DND-41 (cell line): ENCODE data around the gene VDAC2.

ENCODE experiments used
- ATAC-seq: fragments of 200-7000 bp; cut with Tn5 transposase; 3 replicates; pipeline ENCODE4 v1.9.1; 2021; ENCODE audit warnings: low read depth; ENCODE audit not compliant: insufficient read depth
- DNase-seq: peaks from one replicate; pipeline ENCODE4 v3.0.0-alpha.2; 2020
- H2AFZ ChIP-seq: 2 replicates; pipeline ENCODE4 v1.6.0; 2012; ENCODE audit warnings: low read depth, low read length
- H3K27ac ChIP-seq: 2 replicates; pipeline ENCODE4 v1.5.1; 2012; ENCODE audit warnings: low read length, inconsistent platforms
- H3K27me3 ChIP-seq: fragments of 200-600 bp; sonication (generic); 2 replicates; pipeline ENCODE4 v1.6.0; 2012; ENCODE audit warnings: low read length, mild to moderate bottlenecking, inconsistent platforms; ENCODE audit not compliant: insufficient read depth, poor library complexity
- H3K36me3 ChIP-seq: 2 replicates; pipeline ENCODE4 v1.5.1; 2012; ENCODE audit warnings: low read length, inconsistent platforms; ENCODE audit not compliant: insufficient read depth
- H3K4me1 ChIP-seq: 2 replicates; pipeline ENCODE4 v1.5.1; 2012; ENCODE audit warnings: mild to moderate bottlenecking, low read length; ENCODE audit not compliant: insufficient read depth
- H3K4me2 ChIP-seq: 2 replicates; pipeline ENCODE4 v1.6.0; 2012; ENCODE audit warnings: mild to moderate bottlenecking, moderate library complexity, low read length, inconsistent platforms; ENCODE audit not compliant: insufficient read depth
- H3K4me3 ChIP-seq, 2 experiments: fragments of 200-600 bp in 1 of 2; shearing (Covaris generic) in 1 of 2; 2 replicates each; pipeline ENCODE4 v1.5.1; 2012 to 2016; ENCODE audit warnings: inconsistent platforms in 2 of 2, low read length in 2 of 2, mild to moderate bottlenecking in 2 of 2, low read depth in 1 of 2, moderate library complexity in 1 of 2
- H3K79me2 ChIP-seq: 2 replicates; pipeline ENCODE4 v1.6.0; 2012; ENCODE audit warnings: low read length, inconsistent platforms; ENCODE audit not compliant: insufficient read depth
- H3K9ac ChIP-seq: 2 replicates; pipeline ENCODE4 v1.6.0; 2012; ENCODE audit warnings: low read depth, mild to moderate bottlenecking, inconsistent platforms, low read length, moderate library complexity
- H3K9me3 ChIP-seq: 2 replicates; pipeline ENCODE4 v1.5.1; 2012; ENCODE audit warnings: low read length, moderate library complexity, mild to moderate bottlenecking, inconsistent platforms; ENCODE audit not compliant: insufficient read depth, severe bottlenecking
- H4K20me1 ChIP-seq: 2 replicates; pipeline ENCODE4 v1.6.0; 2012; ENCODE audit warnings: low read length; ENCODE audit not compliant: insufficient read depth
- EZH2 ChIP-seq: IDR thresholded peaks from 3 replicates; pipeline ENCODE4 v1.6.1; 2012; ENCODE audit warnings: borderline replicate concordance, low read depth, mild to moderate bottlenecking, moderate library complexity, low read length, inconsistent platforms; ENCODE audit not compliant: severe bottlenecking
- TF ChIP-seq, protein P1 (sequence below): IDR thresholded peaks from 2 replicates; pipeline ENCODE4 v1.5.1; 2012; ENCODE audit warnings: borderline replicate concordance, low read length, moderate library complexity, mild to moderate bottlenecking; ENCODE audit not compliant: poor library complexity, severe bottlenecking; ENCODE audit errors: extremely low read depth

The VDAC2 gene

DNA sequence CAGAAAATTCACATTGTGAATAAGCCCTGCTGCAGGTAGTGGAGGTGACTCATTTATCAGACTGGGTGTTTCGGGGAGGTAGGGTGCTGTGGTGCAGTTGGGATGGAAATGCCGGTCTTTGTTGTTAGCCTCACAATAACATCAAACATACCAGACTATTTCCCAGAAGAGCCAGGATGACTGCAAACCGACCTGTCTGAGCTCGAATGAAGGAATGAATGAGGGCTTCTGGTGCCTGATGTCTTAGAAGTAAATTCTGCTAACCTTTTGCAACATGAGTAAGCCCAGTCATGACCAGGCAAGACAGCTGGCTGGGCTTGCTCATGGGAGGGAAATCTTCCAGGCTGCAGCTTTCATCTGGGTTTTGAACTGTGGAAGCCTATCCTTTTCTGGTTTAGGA, 2.4 kb upstream of the VDAC2 start:
- Histone ChIP-seq H3K27ac (no peak overlapping the region), H3K4me3 (no peak overlapping the region), H3K9me3 (no peaks in the 10 kb centered on the region), H3K36me3 (peaks cover 16% of the 10 kb centered on the region), H2AFZ (no peak overlapping the region), H4K20me1 (peaks cover 15% of the 10 kb centered on the region; the same call in 1 of the 2 replicates), H3K4me2 (no peak overlapping the region), H3K27me3 (no peaks in the 10 kb centered on the region), H3K79me2 (peaks cover 28% of the 10 kb centered on the region), H3K4me1 (peaks cover 28% of the 10 kb centered on the region), H3K9ac (no peak overlapping the region)
- TF ChIP-seq, protein P1, sequence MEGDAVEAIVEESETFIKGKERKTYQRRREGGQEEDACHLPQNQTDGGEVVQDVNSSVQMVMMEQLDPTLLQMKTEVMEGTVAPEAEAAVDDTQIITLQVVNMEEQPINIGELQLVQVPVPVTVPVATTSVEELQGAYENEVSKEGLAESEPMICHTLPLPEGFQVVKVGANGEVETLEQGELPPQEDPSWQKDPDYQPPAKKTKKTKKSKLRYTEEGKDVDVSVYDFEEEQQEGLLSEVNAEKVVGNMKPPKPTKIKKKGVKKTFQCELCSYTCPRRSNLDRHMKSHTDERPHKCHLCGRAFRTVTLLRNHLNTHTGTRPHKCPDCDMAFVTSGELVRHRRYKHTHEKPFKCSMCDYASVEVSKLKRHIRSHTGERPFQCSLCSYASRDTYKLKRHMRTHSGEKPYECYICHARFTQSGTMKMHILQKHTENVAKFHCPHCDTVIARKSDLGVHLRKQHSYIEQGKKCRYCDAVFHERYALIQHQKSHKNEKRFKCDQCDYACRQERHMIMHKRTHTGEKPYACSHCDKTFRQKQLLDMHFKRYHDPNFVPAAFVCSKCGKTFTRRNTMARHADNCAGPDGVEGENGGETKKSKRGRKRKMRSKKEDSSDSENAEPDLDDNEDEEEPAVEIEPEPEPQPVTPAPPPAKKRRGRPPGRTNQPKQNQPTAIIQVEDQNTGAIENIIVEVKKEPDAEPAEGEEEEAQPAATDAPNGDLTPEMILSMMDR, result no peak
- TF ChIP-seq EZH2, result no peak
- ATAC-seq, result no peak
- no peak for DNase-seq

DNA sequence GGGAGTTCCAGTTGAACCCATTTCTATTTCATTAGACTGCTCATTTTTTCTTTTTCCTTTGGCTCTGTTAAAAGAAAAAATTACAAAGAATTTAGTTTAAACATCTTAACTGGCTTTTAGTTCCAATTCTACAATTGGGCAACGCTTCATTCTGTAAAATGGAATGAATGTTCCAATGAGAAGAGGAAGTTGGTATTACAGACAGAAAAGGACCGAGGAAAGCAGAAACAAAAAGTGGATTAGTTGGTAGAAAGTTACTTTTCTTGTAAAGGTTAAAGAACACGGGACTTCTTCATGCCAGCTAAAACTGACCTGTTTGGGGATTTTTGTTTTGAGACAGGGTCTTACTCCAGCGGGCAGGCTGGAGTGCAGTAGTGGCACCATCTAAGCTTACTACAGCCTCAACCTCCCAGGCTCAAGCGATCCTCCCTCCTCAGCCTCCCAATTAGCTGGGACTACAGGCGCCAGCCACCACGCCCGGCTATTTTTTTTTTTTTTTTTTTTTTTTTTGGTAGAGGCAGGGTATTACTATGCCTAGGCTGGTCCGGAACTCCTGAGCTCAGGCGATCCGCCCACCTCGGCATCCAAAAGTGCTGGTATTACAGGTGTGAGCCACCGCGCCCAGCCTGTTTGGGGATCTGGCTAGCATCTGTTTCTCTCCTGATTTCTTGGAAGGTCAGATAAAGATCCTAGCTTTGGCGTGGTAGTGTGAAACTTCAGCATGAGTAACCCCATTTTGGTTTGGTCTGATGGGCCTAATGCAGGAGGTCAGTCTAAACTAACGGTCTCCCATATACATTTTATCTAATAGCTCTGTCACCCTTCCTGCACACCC, 1.3 kb upstream of the VDAC2 start:
- Histone ChIP-seq H3K79me2 (peaks cover 37% of the 10 kb centered on the region), H3K27ac (peak overlapping the region; percentile 100), H3K9me3 (no peaks in the 10 kb centered on the region), H3K27me3 (no peaks in the 10 kb centered on the region), H4K20me1 (peaks cover 16% of the 10 kb centered on the region; the same call in 1 of the 2 replicates), H2AFZ (peak overlapping the region; percentile 89), H3K36me3 (peaks cover 25% of the 10 kb centered on the region), H3K4me3 (peak overlapping the region; percentile 18 to 73; a peak in 3 of 4 replicates), H3K4me1 (peaks cover 29% of the 10 kb centered on the region), H3K4me2 (peak overlapping the region; percentile 81), H3K9ac (peak overlapping the region; percentile 72)
- DNase-seq (no peak), ATAC-seq (no peak)
- no peak for TF ChIP-seq EZH2
- TF ChIP-seq, protein P1, result no peak

DNA sequence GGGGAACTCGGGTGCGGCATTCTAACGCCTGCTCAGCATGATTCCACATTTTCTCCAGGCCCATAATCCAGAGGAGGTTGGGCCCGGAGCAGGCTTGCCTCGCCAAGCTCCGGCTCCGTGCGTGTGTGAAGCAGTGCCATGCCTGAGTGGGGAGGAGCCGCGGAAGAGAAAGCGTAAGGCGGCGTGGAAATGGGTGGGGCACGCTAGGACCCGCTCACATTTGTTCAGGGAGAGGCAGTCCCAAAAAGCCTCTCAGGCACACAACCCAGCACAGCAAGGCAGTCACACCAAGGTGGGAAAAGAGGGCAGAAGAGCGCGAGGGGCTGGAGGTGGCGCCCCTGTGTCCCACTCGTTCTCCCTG, 695 bp upstream of the VDAC2 start:
- peak overlapping the region; percentile 72 for H3K9ac ChIP-seq
- TF ChIP-seq, protein P1, result peak; percentile 10
- TF ChIP-seq EZH2, result no peak
- H3K27me3 ChIP-seq, result no peaks in the 10 kb centered on the region
- H3K79me2 ChIP-seq, result peaks cover 43% of the 10 kb centered on the region
- ATAC-seq, result peak; percentile 78
- peaks cover 31% of the 10 kb centered on the region for H3K36me3 ChIP-seq
- H2AFZ ChIP-seq, result peak overlapping the region; percentile 89
- DNase-seq, result peak; percentile 84
- H3K9me3 ChIP-seq, result no peaks in the 10 kb centered on the region
- H3K4me1 ChIP-seq, result peaks cover 32% of the 10 kb centered on the region
- H3K4me2 ChIP-seq, result peak overlapping the region; percentile 81
- peaks cover 16% of the 10 kb centered on the region; the same call in 1 of the 2 replicates for H4K20me1 ChIP-seq
- peak overlapping the region; percentile 100 for H3K27ac ChIP-seq
- peak overlapping the region; percentile 18 to 73; a peak in 3 of 4 replicates for H3K4me3 ChIP-seq
